ENCODE measurements around the gene CRMP1.

DNA sequence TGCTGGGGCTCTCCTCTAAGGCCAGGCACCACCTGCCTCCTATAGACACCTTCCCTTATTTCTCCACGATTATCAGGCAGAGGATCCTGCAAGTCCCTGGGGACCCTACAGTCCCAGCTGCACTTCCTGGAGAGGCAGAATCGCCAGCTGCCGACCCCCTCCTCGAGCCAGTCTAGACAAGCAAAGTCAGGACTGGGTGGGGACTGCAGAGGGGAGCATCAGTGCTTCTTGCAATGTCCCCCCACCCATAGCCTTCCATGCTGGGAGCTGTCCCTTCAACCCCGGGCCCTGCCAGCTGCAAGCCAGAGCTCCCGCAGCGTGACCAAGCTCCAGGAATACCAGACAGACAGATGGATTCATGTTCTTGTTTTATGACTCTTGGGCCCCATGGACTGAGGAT is 1.4 kb upstream of the CRMP1 start:
- TF ChIP-seq POLR2A (IDR thresholded peaks at IDR 0.05; ENCODE audit: low read length) (no peak), GATA1 (IDR thresholded peaks at IDR 0.05; ENCODE audit: low read depth, low read length) (no peak)

All from erythroblast (primary cell).